Measurements from ENCODE around the gene IL17F. TPM values are rescaled to one million over a fixed set of nuclear protein-coding genes. Genes with fewer than 3 reads are reported as not detected.

The IL17F gene
- total RNA-seq, 1 experiment from 2014 or later, result not detected

DNA sequence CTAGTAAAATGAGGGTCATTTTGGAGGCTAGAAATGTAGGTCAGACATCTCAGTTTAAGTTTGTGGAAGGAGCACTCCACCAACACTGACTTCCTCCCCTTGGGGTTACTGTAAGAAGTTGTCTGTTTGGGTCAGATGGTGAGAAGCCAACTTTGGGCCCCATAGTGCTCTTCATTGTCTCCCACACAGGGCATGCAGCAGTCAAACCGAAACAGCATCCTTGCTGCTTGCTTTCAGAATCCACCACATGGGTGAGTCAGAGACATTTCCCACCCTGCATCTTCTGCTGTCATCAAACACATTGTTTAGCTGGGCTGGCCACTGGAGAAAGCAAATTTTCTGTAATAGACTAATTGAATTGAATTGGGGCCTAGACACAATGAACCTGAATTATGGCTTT is 16.8 kb downstream of the IL17F start:
- no TSS peak for BruUV-seq (replicated peaks)
- Histone ChIP-seq H3K4me3 (ENCODE audit: low read depth in 2 of 2, low read length in 2 of 2) (no peak overlapping the region), H3K9me3 (ENCODE audit: control insufficient read depth, insufficient read depth, low read depth, low read length) (no peaks in the 10 kb centered on the region), H3K27me3 (ENCODE audit: control insufficient read depth, insufficient read depth, low read length) (no peaks in the 10 kb centered on the region; the same call in 1 of the 2 replicates), H3K27ac (ENCODE audit: low read length) (no peak overlapping the region), H3K4me1 (ENCODE audit: control insufficient read depth, insufficient read depth, low read length) (no peaks in the 10 kb centered on the region), H3K36me3 (ENCODE audit: control insufficient read depth, insufficient read depth, low read length) (no peaks in the 10 kb centered on the region)
- CTCF ChIA-PET, result no interaction called here
- ATAC-seq, result no peak
- DNase-seq (ENCODE audit: low read depth, low spot score), result no peak
- in situ Hi-C loops (cut with HindIII; ENCODE audit: low pct_unique_long_range_greater_than_20kb, low sequenced_read_pairs), result no loop called here
- POLR2A ChIA-PET, result no interaction called here
- TF ChIP-seq, protein P1, sequence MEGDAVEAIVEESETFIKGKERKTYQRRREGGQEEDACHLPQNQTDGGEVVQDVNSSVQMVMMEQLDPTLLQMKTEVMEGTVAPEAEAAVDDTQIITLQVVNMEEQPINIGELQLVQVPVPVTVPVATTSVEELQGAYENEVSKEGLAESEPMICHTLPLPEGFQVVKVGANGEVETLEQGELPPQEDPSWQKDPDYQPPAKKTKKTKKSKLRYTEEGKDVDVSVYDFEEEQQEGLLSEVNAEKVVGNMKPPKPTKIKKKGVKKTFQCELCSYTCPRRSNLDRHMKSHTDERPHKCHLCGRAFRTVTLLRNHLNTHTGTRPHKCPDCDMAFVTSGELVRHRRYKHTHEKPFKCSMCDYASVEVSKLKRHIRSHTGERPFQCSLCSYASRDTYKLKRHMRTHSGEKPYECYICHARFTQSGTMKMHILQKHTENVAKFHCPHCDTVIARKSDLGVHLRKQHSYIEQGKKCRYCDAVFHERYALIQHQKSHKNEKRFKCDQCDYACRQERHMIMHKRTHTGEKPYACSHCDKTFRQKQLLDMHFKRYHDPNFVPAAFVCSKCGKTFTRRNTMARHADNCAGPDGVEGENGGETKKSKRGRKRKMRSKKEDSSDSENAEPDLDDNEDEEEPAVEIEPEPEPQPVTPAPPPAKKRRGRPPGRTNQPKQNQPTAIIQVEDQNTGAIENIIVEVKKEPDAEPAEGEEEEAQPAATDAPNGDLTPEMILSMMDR (IDR thresholded peaks at IDR 0.05), result no peak
- TF ChIP-seq SIN3A (IDR thresholded peaks at IDR 0.05; ENCODE audit: borderline replicate concordance, insufficient read depth, low read depth, low read length) (no peak), TCF7L2 (IDR thresholded peaks at IDR 0.05; ENCODE audit: low read depth, low read length) (no peak), POLR2AphosphoS5 (IDR thresholded peaks at IDR 0.05; ENCODE audit: low read depth, low read length) (no peak)
- TF ChIP-seq, protein P2, sequence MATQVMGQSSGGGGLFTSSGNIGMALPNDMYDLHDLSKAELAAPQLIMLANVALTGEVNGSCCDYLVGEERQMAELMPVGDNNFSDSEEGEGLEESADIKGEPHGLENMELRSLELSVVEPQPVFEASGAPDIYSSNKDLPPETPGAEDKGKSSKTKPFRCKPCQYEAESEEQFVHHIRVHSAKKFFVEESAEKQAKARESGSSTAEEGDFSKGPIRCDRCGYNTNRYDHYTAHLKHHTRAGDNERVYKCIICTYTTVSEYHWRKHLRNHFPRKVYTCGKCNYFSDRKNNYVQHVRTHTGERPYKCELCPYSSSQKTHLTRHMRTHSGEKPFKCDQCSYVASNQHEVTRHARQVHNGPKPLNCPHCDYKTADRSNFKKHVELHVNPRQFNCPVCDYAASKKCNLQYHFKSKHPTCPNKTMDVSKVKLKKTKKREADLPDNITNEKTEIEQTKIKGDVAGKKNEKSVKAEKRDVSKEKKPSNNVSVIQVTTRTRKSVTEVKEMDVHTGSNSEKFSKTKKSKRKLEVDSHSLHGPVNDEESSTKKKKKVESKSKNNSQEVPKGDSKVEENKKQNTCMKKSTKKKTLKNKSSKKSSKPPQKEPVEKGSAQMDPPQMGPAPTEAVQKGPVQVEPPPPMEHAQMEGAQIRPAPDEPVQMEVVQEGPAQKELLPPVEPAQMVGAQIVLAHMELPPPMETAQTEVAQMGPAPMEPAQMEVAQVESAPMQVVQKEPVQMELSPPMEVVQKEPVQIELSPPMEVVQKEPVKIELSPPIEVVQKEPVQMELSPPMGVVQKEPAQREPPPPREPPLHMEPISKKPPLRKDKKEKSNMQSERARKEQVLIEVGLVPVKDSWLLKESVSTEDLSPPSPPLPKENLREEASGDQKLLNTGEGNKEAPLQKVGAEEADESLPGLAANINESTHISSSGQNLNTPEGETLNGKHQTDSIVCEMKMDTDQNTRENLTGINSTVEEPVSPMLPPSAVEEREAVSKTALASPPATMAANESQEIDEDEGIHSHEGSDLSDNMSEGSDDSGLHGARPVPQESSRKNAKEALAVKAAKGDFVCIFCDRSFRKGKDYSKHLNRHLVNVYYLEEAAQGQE (IDR thresholded peaks at IDR 0.05; ENCODE audit: insufficient read depth in 1 of 2, low read depth in 2 of 2, low read length in 1 of 2), result no peak
- intact Hi-C loops (cut with micrococcal nuclease; ENCODE audit: unreplicated experiment), result no loop called here

DNA sequence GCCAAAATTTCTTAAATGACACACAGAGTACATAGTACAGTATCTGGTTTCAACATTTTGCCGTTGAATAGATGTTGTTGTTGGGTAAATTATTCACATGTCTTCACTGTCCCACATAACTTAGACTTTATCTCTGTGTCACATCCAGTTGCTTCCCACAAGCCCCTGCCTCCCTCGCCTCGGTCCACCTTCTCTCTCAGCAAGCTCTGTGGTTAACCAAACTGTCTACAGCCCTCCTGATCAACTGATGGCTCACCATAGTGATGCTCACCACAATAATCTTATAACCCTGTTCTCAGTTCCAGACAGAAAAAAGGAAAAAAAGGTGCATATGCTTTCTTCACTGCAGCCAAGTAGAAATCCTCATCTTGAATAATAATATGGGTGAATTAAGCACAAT is 23.0 kb downstream of the IL17F start:
- POLR2A ChIA-PET, result no interaction called here
- H3K9me3 ChIP-seq (ENCODE audit: control insufficient read depth, insufficient read depth, low read depth, low read length), result no peaks in the 10 kb centered on the region
- intact Hi-C loops (cut with micrococcal nuclease; ENCODE audit: unreplicated experiment) (no loop called here), in situ Hi-C loops (cut with HindIII; ENCODE audit: low pct_unique_long_range_greater_than_20kb, low sequenced_read_pairs) (no loop called here)
- CTCF ChIA-PET, result no interaction called here
- H3K4me1 ChIP-seq (ENCODE audit: control insufficient read depth, insufficient read depth, low read length), result no peaks in the 10 kb centered on the region
- H3K36me3 ChIP-seq (ENCODE audit: control insufficient read depth, insufficient read depth, low read length), result no peaks in the 10 kb centered on the region
- no peak overlapping the region for H3K4me3 ChIP-seq (ENCODE audit: low read depth in 2 of 2, low read length in 2 of 2)
- DNase-seq (ENCODE audit: low read depth, low spot score), result no peak
- TF ChIP-seq, protein P2 (IDR thresholded peaks at IDR 0.05; ENCODE audit: insufficient read depth in 1 of 2, low read depth in 2 of 2, low read length in 1 of 2), result no peak
- TF ChIP-seq POLR2AphosphoS5 (IDR thresholded peaks at IDR 0.05; ENCODE audit: low read depth, low read length) (no peak), TCF7L2 (IDR thresholded peaks at IDR 0.05; ENCODE audit: low read depth, low read length) (no peak), SIN3A (IDR thresholded peaks at IDR 0.05; ENCODE audit: borderline replicate concordance, insufficient read depth, low read depth, low read length) (no peak)
- TF ChIP-seq, protein P1 (IDR thresholded peaks at IDR 0.05), result no peak
- BruUV-seq (replicated peaks), result no TSS peak
- peaks cover 2% of the 10 kb centered on the region for H3K27me3 ChIP-seq (ENCODE audit: control insufficient read depth, insufficient read depth, low read length)
- ATAC-seq, result no peak
- H3K27ac ChIP-seq (ENCODE audit: low read length), result no peak overlapping the region

Measured in Panc1 (cell line).